Smooth muscle cell (in vitro differentiated cells): ENCODE measurements around the gene BUD31. TPM values are rescaled to one million over a fixed set of nuclear protein-coding genes. Genes with fewer than 3 reads are reported as not detected.

ENCODE experiments used
- DNase-seq: peaks from one replicate; lab custom pipeline; 2025; ENCODE audit not compliant: unreplicated experiment; lab: John Stamatoyannopoulos, UW
- H2AFZ ChIP-seq: fragments of 200-600 bp; sonication (generic); 2 replicates; pipeline ENCODE4 v1.6.0; 2016; ENCODE audit warnings: antibody characterized with exemption, low read depth, mild to moderate bottlenecking
- H3F3A ChIP-seq: fragments of 200-600 bp; sonication (generic); 2 replicates; pipeline ENCODE4 v1.6.0; 2017; ENCODE audit warnings: antibody characterized with exemption, low read depth
- H3K27ac ChIP-seq: fragments of 200-600 bp; sonication (generic); 2 replicates; pipeline ENCODE4 v1.5.1; 2016; ENCODE audit warnings: low read depth, mild to moderate bottlenecking
- H3K27me3 ChIP-seq: fragments of 200-600 bp; sonication (generic); 2 replicates; pipeline ENCODE4 v1.6.1; 2016; ENCODE audit warnings: low read depth, mild to moderate bottlenecking
- H3K36me3 ChIP-seq: fragments of 200-600 bp; sonication (generic); 2 replicates; pipeline ENCODE4 v1.5.1; 2016; ENCODE audit warnings: low read depth
- H3K4me1 ChIP-seq: fragments of 200-600 bp; sonication (generic); 2 replicates; pipeline ENCODE4 v1.5.1; 2016; ENCODE audit warnings: low read depth
- H3K4me2 ChIP-seq: fragments of 200-600 bp; sonication (generic); 2 replicates; pipeline ENCODE4 v1.6.0; 2016; ENCODE audit warnings: mild to moderate bottlenecking
- H3K4me3 ChIP-seq: fragments of 200-600 bp; sonication (generic); 2 replicates; pipeline ENCODE4 v1.5.1; 2016; ENCODE audit warnings: mild to moderate bottlenecking
- H3K79me2 ChIP-seq: fragments of 200-600 bp; sonication (generic); 2 replicates; pipeline ENCODE4 v1.6.0; 2016; ENCODE audit warnings: low read depth, mild to moderate bottlenecking
- H3K9ac ChIP-seq: fragments of 200-600 bp; sonication (generic); 2 replicates; pipeline ENCODE4 v1.6.0; 2016; ENCODE audit warnings: low read depth
- H3K9me3 ChIP-seq: fragments of 200-600 bp; sonication (generic); replicated peaks from 2 replicates; pipeline ENCODE4 v1.5.1; 2016; ENCODE audit warnings: low read depth
- H4K20me1 ChIP-seq: fragments of 200-600 bp; sonication (generic); 2 replicates; pipeline ENCODE4 v1.6.0; 2016; ENCODE audit warnings: low read depth
- WGBS: methylation state at CpG from one replicate; pipeline ENCODE4 v1.1.7; 2016; ENCODE audit warnings: low lambda C conversion rate; 5-methylcytosine and 5-hydroxymethylcytosine counted together
- polyA plus RNA-seq: library from polyadenylated mRNA; unstranded; fragments of >200 nt; fragmentation: Nextera tagmentation; extraction: Ambion mirVana; gene quantifications from 2 replicates; pipeline ENCODE4 v1.2.1, GENCODE V29; 2016
- total RNA-seq: library from RNA; depleted of rRNA; stranded (reverse); fragments of >200 nt; gene quantifications from 2 replicates; pipeline ENCODE4 v1.2.3, GENCODE V29; 2014
- TF ChIP-seq, protein P1 (sequence below): fragments of 200-600 bp; sonication (generic); IDR thresholded peaks from 2 replicates; pipeline ENCODE4 v1.5.1; 2017; ENCODE audit warnings: borderline replicate concordance, mild to moderate bottlenecking, antibody characterized with exemption; ENCODE audit not compliant: insufficient read depth, poor library complexity, severe bottlenecking

The BUD31 gene
- total and polyA plus RNA-seq, 2 experiments from 2014 or later = 97.2 to 249 TPM

DNA sequence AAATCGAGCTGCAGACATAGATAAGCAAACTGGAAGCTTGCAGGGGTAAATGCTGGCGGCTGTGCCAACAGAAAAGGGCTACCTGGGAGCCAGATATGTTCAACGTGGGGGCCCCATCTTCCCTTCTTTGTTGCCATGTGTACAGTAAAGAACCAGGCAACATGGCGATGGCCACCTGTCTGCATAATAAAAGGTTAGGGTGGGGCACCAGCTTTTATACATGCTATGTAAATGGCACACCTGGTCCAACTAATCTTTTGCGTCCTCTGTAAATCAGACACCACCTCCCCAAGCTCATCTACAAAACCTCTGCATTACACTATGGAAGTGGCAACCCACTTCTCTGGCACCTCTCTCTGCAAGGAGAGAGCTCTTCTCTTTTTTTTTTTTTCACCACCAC is 13.9 kb downstream of the BUD31 start:
- H3K9ac ChIP-seq = no peak overlapping the region
- TF ChIP-seq, protein P1, sequence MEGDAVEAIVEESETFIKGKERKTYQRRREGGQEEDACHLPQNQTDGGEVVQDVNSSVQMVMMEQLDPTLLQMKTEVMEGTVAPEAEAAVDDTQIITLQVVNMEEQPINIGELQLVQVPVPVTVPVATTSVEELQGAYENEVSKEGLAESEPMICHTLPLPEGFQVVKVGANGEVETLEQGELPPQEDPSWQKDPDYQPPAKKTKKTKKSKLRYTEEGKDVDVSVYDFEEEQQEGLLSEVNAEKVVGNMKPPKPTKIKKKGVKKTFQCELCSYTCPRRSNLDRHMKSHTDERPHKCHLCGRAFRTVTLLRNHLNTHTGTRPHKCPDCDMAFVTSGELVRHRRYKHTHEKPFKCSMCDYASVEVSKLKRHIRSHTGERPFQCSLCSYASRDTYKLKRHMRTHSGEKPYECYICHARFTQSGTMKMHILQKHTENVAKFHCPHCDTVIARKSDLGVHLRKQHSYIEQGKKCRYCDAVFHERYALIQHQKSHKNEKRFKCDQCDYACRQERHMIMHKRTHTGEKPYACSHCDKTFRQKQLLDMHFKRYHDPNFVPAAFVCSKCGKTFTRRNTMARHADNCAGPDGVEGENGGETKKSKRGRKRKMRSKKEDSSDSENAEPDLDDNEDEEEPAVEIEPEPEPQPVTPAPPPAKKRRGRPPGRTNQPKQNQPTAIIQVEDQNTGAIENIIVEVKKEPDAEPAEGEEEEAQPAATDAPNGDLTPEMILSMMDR = no peak
- H3F3A ChIP-seq = peaks cover 6% of the 10 kb centered on the region
- H3K9me3 ChIP-seq = no peaks in the 10 kb centered on the region
- H3K27ac ChIP-seq = no peak overlapping the region
- H4K20me1 ChIP-seq = peaks cover 23% of the 10 kb centered on the region
- WGBS = 93% methylated on average over 5 of the region's 5 CpGs
- H3K36me3 ChIP-seq = no peaks in the 10 kb centered on the region
- H3K4me2 ChIP-seq = no peak overlapping the region
- no peaks in the 10 kb centered on the region for H3K4me1 ChIP-seq
- no peak overlapping the region for H3K4me3 ChIP-seq
- no peak for DNase-seq
- no peaks in the 10 kb centered on the region for H3K79me2 ChIP-seq
- no peaks in the 10 kb centered on the region for H3K27me3 ChIP-seq
- H2AFZ ChIP-seq = no peak overlapping the region

DNA sequence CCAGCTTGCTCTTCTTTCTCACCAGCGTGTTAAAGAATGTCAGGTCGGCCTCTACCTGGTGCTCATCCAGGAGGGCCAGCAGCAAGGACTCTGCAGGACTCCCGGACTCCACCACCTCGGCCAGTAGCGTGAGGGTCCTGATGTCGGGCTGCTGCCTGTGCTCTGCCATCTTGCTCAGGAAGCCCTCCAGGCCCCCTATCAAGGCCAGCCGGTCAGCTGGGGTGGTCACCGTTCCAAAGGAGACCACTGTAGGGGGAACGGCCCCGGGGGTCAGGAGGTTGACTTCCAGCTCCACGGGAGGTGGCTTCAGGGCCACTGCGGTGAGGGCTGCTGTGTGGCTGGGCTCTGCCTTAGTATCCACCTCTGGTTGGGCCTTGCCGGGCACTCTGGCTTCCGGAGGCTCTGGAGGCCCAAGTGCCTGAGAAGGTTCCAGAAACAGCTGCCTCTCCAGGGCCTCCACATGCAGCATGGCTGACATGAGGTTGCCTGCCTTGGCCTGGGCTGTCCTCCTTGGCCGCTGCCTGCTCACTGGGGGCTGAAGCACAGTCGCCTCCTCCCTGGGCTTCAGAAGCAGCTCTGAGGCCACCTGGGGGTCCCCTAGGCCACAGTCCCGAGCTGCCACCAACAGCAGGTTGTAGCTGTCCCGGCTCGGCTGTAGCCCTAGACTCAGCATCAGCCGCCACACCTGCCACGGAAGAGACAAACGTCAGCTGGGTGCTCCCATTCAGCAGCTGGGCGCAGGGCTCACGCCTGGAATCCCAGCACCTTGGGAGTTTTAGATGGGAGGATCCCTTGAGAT is 16.4 kb downstream of the BUD31 start:
- peaks cover 9% of the 10 kb centered on the region for H4K20me1 ChIP-seq
- H2AFZ ChIP-seq = no peak overlapping the region
- H3K27me3 ChIP-seq = no peaks in the 10 kb centered on the region
- no peak overlapping the region for H3K27ac ChIP-seq
- TF ChIP-seq, protein P1 = no peak
- H3K4me1 ChIP-seq = no peaks in the 10 kb centered on the region
- no peaks in the 10 kb centered on the region for H3K9me3 ChIP-seq
- H3K4me3 ChIP-seq = no peak overlapping the region
- no peak for DNase-seq
- H3K36me3 ChIP-seq = peaks cover 3% of the 10 kb centered on the region
- no peaks in the 10 kb centered on the region for H3K79me2 ChIP-seq
- peaks cover 6% of the 10 kb centered on the region for H3F3A ChIP-seq
- WGBS = 99% methylated on average over 24 of the region's 24 CpGs
- no peak overlapping the region for H3K9ac ChIP-seq
- no peak overlapping the region for H3K4me2 ChIP-seq

DNA sequence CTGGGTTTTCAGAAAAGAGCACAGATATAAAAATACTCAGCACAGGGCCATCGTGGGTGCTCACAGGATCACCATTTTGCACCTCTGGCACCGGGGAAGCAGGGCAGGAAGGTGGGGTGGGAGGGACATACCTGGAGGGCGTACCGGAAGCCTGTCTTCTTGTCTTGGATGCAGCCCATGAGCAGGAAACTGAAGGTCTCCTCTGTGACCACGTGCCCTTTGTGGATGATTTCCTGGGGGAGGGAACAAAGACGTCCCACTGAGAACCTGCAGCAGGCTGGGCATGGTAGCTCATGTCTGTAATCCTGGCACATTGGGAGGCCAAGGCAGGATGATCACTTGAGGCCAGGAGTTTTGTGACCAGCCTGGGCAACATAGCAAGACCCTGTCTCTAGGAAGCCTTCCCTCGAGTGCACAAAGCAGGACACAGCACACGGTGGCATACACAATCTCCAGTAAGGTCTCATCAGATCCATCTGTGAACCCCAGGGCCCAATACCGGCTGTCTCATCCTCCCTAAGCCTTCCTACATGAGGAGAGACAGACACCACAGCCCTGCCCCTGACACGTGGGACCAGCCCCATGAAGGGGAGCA is 20.3 kb downstream of the BUD31 start:
- peaks cover 3% of the 10 kb centered on the region for H3K36me3 ChIP-seq

More for the DNA sequence above, 20.3 kb downstream of the BUD31 start:
- Histone ChIP-seq H3K9me3 (no peaks in the 10 kb centered on the region), H3F3A (no peaks in the 10 kb centered on the region), H3K27ac (no peak overlapping the region), H3K79me2 (no peaks in the 10 kb centered on the region), H3K4me2 (no peak overlapping the region), H3K27me3 (no peaks in the 10 kb centered on the region), H4K20me1 (no peaks in the 10 kb centered on the region), H2AFZ (no peak overlapping the region), H3K9ac (no peak overlapping the region), H3K4me3 (no peak overlapping the region), H3K4me1 (no peaks in the 10 kb centered on the region)
- no peak for DNase-seq
- TF ChIP-seq, protein P1 = no peak
- 95% methylated on average over 10 of the region's 10 CpGs for WGBS
